ENCODE data around the gene CPM. TPM values are rescaled to one million over a fixed set of nuclear protein-coding genes. Genes with fewer than 3 reads are reported as not detected.

Gene CPM
- total RNA-seq, 1 donor from 2014 or later, result 14.6 TPM

GRCh38 chr12:68970306-68970705 is 37.3 kb upstream of the CPM start:
- Histone ChIP-seq H3K27me3 (ENCODE audit: control insufficient read depth, insufficient read depth, low read length) (no peaks in the 10 kb centered on the region), H3K4me3 (ENCODE audit: low read depth, low read length) (no peak overlapping the region), H3K36me3 (ENCODE audit: control insufficient read depth, insufficient read depth, low read length) (no peaks in the 10 kb centered on the region)
- TF ChIP-seq CTCF (IDR thresholded peaks at IDR 0.05; ENCODE audit: insufficient read depth, low read length, poor library complexity, severe bottlenecking), result no peak
- no peak for DNase-seq (ENCODE audit: low read depth)

- Histone ChIP-seq H3K36me3 (ENCODE audit: control insufficient read depth, insufficient read depth, low read length) (no peaks in the 10 kb centered on the region), H3K27me3 (ENCODE audit: control insufficient read depth, insufficient read depth, low read length) (no peaks in the 10 kb centered on the region)
- DNase-seq (ENCODE audit: low read depth), result no peak
Observed at GRCh38 chr12:68967046-68967445, 34.1 kb upstream of the CPM start.

GRCh38 chr12:68963856-68964745 is 31.1 kb upstream of the CPM start:
- DNase-seq (ENCODE audit: low read depth), result no peak
- Histone ChIP-seq H3K4me3 (ENCODE audit: low read depth, low read length) (no peak overlapping the region), H3K27me3 (ENCODE audit: control insufficient read depth, insufficient read depth, low read length) (no peaks in the 10 kb centered on the region), H3K36me3 (ENCODE audit: control insufficient read depth, insufficient read depth, low read length) (no peaks in the 10 kb centered on the region)
- TF ChIP-seq CTCF (IDR thresholded peaks at IDR 0.05; ENCODE audit: insufficient read depth, low read length, poor library complexity, severe bottlenecking), result no peak

More at GRCh38 chr12:68967046-68967445, 34.1 kb upstream of the CPM start:
- no peak for TF ChIP-seq CTCF (IDR thresholded peaks at IDR 0.05; ENCODE audit: insufficient read depth, low read length, poor library complexity, severe bottlenecking)
- H3K4me3 ChIP-seq (ENCODE audit: low read depth, low read length), result no peak overlapping the region

- Histone ChIP-seq H3K27me3 (ENCODE audit: control insufficient read depth, insufficient read depth, low read length) (no peaks in the 10 kb centered on the region), H3K4me3 (ENCODE audit: low read depth, low read length) (no peak overlapping the region), H3K36me3 (ENCODE audit: control insufficient read depth, insufficient read depth, low read length) (no peaks in the 10 kb centered on the region)
- TF ChIP-seq CTCF (IDR thresholded peaks at IDR 0.05; ENCODE audit: insufficient read depth, low read length, poor library complexity, severe bottlenecking), result no peak
- no peak for DNase-seq (ENCODE audit: low read depth)
Observed at GRCh38 chr12:68962877-68963855, 30.2 kb upstream of the CPM start.

- Histone ChIP-seq H3K27me3 (ENCODE audit: control insufficient read depth, insufficient read depth, low read length) (no peaks in the 10 kb centered on the region), H3K36me3 (ENCODE audit: control insufficient read depth, insufficient read depth, low read length) (no peaks in the 10 kb centered on the region), H3K4me3 (ENCODE audit: low read depth, low read length) (no peak overlapping the region)
- no peak for DNase-seq (ENCODE audit: low read depth)
- no peak for TF ChIP-seq CTCF (IDR thresholded peaks at IDR 0.05; ENCODE audit: insufficient read depth, low read length, poor library complexity, severe bottlenecking)
Observed at GRCh38 chr12:68959891-68960464, 27.0 kb upstream of the CPM start.

Measured in kidney epithelial cell (primary cell).